Measurements from ENCODE around the gene FAF2. TPM values are rescaled to one million over a fixed set of nuclear protein-coding genes. Genes with fewer than 3 reads are reported as not detected.

FAF2 gene
- polyA plus RNA-seq, 1 experiment: 68.7 TPM

DNA sequence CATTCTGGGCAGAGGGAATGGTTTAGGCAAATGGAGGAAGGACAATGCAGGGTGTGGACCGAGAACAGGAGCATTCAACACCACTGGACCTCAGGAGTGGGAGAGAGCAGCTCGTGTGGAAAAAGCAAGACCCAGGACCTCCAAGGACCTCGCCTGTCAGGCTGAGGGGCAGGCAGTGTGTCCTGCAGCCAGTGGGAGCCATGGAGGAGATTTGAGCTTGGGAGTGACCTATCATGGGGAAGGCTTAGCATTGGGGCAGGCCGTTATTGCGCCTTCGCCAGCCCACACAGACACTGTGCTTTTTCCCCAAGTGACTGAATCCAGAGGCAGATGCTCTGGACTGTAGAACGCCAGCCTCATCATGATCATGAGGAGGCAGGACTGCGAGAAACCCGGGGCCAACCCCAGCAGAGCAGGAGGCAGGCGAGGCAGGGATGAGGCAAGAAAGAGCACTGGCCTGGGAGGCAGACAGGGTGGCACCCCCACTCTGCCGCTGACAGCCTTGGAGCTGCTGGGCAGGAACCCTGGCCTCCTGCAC lies 104.2 kb downstream of the FAF2 start:
- no peak overlapping the region for H3K27ac ChIP-seq (ENCODE audit: low read depth, low read length)
- no peak overlapping the region for H3K4me3 ChIP-seq (ENCODE audit: low read depth, low read length)
- TF ChIP-seq, protein P1, sequence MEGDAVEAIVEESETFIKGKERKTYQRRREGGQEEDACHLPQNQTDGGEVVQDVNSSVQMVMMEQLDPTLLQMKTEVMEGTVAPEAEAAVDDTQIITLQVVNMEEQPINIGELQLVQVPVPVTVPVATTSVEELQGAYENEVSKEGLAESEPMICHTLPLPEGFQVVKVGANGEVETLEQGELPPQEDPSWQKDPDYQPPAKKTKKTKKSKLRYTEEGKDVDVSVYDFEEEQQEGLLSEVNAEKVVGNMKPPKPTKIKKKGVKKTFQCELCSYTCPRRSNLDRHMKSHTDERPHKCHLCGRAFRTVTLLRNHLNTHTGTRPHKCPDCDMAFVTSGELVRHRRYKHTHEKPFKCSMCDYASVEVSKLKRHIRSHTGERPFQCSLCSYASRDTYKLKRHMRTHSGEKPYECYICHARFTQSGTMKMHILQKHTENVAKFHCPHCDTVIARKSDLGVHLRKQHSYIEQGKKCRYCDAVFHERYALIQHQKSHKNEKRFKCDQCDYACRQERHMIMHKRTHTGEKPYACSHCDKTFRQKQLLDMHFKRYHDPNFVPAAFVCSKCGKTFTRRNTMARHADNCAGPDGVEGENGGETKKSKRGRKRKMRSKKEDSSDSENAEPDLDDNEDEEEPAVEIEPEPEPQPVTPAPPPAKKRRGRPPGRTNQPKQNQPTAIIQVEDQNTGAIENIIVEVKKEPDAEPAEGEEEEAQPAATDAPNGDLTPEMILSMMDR (IDR thresholded peaks at IDR 0.05; ENCODE audit: low read depth, low read length): no peak
- CTCF ChIA-PET: no interaction called here
- no peaks in the 10 kb centered on the region for H3K9me3 ChIP-seq (ENCODE audit: control insufficient read depth, insufficient read depth, low read length)
- no peak for DNase-seq (ENCODE audit: low read depth, low spot score)
- peaks cover 11% of the 10 kb centered on the region for H3K27me3 ChIP-seq (ENCODE audit: control insufficient read depth, insufficient read depth, low read length)
- POLR2A ChIA-PET: no interaction called here

DNA sequence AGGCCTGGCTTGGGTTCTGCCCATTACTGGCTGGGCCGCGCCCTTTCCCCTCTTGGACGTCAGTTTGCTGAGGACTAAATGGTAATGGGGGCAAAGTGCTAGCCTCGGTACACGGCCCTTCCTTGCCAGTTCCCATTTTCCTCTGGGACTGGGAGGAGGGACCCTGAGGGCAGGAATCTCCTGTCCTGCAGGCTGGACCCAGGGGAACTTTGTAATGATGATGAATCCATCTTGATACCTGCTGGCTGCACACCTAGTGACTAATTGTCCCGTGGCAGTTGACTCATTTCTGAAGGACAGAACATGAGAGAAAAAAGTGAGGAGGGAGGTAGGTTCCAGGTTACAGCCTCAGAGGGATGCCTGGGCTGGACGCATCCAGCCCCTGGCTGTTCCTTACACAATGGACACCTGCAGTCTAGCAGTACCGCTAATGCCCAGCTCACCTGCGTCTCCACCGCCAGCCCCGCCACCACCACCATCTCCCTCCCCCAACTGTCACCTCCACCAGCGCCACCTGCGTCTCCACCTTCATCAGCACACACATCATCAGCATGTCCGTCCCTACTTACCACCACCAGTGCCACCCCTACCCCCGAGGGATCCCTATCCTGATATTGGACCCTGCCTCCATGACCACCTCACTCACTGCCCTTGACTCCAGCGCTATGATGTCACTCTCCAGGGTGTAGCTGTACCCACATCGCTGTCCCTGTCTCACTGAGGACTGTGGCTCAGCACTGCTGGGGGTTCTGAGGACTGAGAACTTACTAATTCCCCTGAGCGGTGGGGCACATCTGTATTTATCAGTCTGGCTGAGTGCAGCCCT lies 105.3 kb downstream of the FAF2 start:
- TF ChIP-seq, protein P1 (IDR thresholded peaks at IDR 0.05; ENCODE audit: low read depth, low read length): no peak
- POLR2A ChIA-PET: interaction anchor here (1.9 kb wide), 1 partner anchor 16 kb away, joined by 9 read pairs; the partner anchor contains the start of gene RNF44
- CTCF ChIA-PET: no interaction called here
- Histone ChIP-seq H3K9me3 (ENCODE audit: control insufficient read depth, insufficient read depth, low read length) (no peaks in the 10 kb centered on the region; the same call in 1 of the 2 replicates), H3K4me3 (ENCODE audit: low read depth, low read length) (no peak overlapping the region), H3K27me3 (ENCODE audit: control insufficient read depth, insufficient read depth, low read length) (peaks cover 11% of the 10 kb centered on the region), H3K27ac (ENCODE audit: low read depth, low read length) (no peak overlapping the region)
- no peak for DNase-seq (ENCODE audit: low read depth, low spot score)

DNA sequence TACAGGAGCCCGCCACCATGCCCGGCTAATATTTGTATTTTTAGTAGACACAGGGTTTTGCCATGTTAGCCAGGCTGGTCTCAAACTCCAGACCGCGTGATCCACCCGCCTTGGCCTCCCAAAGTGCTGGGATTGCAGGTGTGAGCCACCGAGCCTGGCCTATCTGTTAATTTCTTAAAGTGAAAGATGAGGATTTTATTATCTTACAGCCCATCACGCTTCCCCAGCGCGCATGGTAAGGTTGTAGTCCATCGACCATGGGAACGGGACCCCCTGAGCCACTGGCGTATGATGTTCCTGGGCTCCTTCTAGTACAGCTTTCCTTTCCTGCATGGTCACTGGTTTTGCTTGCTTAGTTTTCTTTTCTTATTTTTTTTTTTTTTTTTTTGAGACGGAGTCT lies 109.7 kb downstream of the FAF2 start:
- Histone ChIP-seq H3K4me3 (ENCODE audit: low read depth, low read length) (no peak overlapping the region), H3K27ac (ENCODE audit: low read depth, low read length) (no peak overlapping the region), H3K9me3 (ENCODE audit: control insufficient read depth, insufficient read depth, low read length) (peaks cover 5% of the 10 kb centered on the region), H3K27me3 (ENCODE audit: control insufficient read depth, insufficient read depth, low read length) (peaks cover 10% of the 10 kb centered on the region)
- TF ChIP-seq, protein P1 (IDR thresholded peaks at IDR 0.05; ENCODE audit: low read depth, low read length): no peak
- ChIA-PET POLR2A (no interaction called here), CTCF (interaction anchor here (1.1 kb wide), 2 partner anchors 16 to 110 kb away, joined by 3 to 4 read pairs; no protein-coding TSS in a partner anchor)
- DNase-seq (ENCODE audit: low read depth, low spot score): no peak

Small RNAs within 50 kb of the gene (small RNA-seq; reads per million reads assigned to genes)
- not detected for gene AC010297.1 (ENCODE audit: insufficient read length, low read depth)
- not detected for gene RF00019 (ENCODE audit: insufficient read length, low read depth)
- not detected for gene RN7SL684P (ENCODE audit: insufficient read length, low read depth)

Other genes with a start within 250 kb of the FAF2 start
- 7.7 and 9.5 TPM in 2 replicates for gene SIMC1, start 210.0 kb upstream of the FAF2 start, polyA plus RNA-seq (2011; rRNA removed)
- 98.3 and 113 TPM in 2 replicates for gene KIAA1191, start 86.6 kb upstream of the FAF2 start, polyA plus RNA-seq (2011; rRNA removed)
- gene ARL10, start 82.9 kb upstream of the FAF2 start, polyA plus RNA-seq (2011; rRNA removed): 5.4 and 6.6 TPM in 2 replicates
- gene NOP16, start 59.8 kb upstream of the FAF2 start, polyA plus RNA-seq (2011; rRNA removed): 29.3 and 29.4 TPM in 2 replicates
- 71.4 and 89.8 TPM in 2 replicates for gene HIGD2A, start 59.6 kb upstream of the FAF2 start, polyA plus RNA-seq (2011; rRNA removed)
- 66.2 and 67.3 TPM in 2 replicates for gene CLTB, start 31.8 kb upstream of the FAF2 start, polyA plus RNA-seq (2011; rRNA removed)
- gene RNF44, start 89.0 kb downstream of the FAF2 start, polyA plus RNA-seq (2011; rRNA removed): 4.0 and 4.5 TPM in 2 replicates
- not detected in 2 replicates for gene CDHR2, start 101.0 kb downstream of the FAF2 start, polyA plus RNA-seq (2011; rRNA removed)
- 4.0 and 5.1 TPM in 2 replicates for gene GPRIN1, start 161.8 kb downstream of the FAF2 start, polyA plus RNA-seq (2011; rRNA removed)
- gene SNCB, start 182.1 kb downstream of the FAF2 start, polyA plus RNA-seq (2011; rRNA removed): 0.17 and 0.20 TPM in 2 replicates
- gene EIF4E1B, start 182.3 kb downstream of the FAF2 start, polyA plus RNA-seq (2011; rRNA removed): not detected in 2 replicates
- gene TSPAN17, start 199.1 kb downstream of the FAF2 start, polyA plus RNA-seq (2011; rRNA removed): 40.9 and 44.3 TPM in 2 replicates

Measured in AG04450 (cell line).